GM10266 (cell line): ENCODE measurements around the gene VIL1.

Experiments used
- DNase-seq: peaks from one replicate; pipeline ENCODE4 v3.0.0; 2012; ENCODE audit errors: extremely low spot score
- CTCF ChIP-seq: IDR thresholded peaks from 2 replicates; pipeline ENCODE4 v1.5.1; 2012; ENCODE audit warnings: mild to moderate bottlenecking, low read depth; ENCODE audit not compliant: control insufficient read depth, insufficient read depth; ENCODE audit errors: missing control alignments

Gene VIL1

GRCh38 chr2:218432676-218433365 lies 13.9 kb downstream of the VIL1 start:
- no peak for TF ChIP-seq CTCF
- DNase-seq = no peak

- no peak for TF ChIP-seq CTCF
- no peak for DNase-seq
Observed at GRCh38 chr2:218434456-218434855, 15.5 kb downstream of the VIL1 start.

GRCh38 chr2:218435003-218435982 lies 16.4 kb downstream of the VIL1 start:
- DNase-seq = no peak
- no peak for TF ChIP-seq CTCF

- no peak for DNase-seq
- no peak for TF ChIP-seq CTCF
Observed at GRCh38 chr2:218436992-218437391, 18.1 kb downstream of the VIL1 start.

GRCh38 chr2:218437969-218438368 lies 19.0 kb downstream of the VIL1 start:
- no peak for DNase-seq

GRCh38 chr2:218438596-218438995 lies 19.7 kb downstream of the VIL1 start:
- TF ChIP-seq CTCF = no peak

More at GRCh38 chr2:218437969-218438368, 19.0 kb downstream of the VIL1 start:
- TF ChIP-seq CTCF = no peak

More at GRCh38 chr2:218438596-218438995, 19.7 kb downstream of the VIL1 start:
- DNase-seq = no peak
